ENCODE results near the gene C3orf20. TPM values are rescaled to one million over a fixed set of nuclear protein-coding genes. Genes with fewer than 3 reads are reported as not detected.

The C3orf20 gene
- total and polyA plus RNA-seq, 2 donors (not counting 1 experiment from before 2014, with no cell fraction given): 0.12 to 0.34 TPM

DNA sequence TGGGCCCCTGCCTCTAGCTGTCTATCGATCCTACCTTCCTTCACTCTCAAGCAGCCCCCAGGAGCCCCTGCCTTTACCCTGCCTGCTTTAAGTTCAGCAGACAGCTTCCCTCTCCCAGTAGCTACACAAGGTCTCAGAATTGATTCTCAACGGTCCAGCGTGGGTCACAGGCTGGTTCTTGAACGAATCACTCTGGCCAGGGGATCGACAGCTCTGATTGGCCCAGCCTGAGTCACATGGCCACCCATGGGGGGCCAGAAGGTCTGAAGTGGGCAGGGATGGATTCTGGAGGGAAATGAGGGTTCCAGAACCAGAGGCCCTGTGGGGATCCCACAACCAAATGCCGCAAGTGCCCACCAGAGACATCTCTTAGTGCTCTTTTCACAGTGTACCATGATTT is 47.1 kb upstream of the C3orf20 start:
- no peak overlapping the region for H3K9ac ChIP-seq (ENCODE audit: low read length)
- no peak overlapping the region for H3K27ac Mint-ChIP-seq

DNA sequence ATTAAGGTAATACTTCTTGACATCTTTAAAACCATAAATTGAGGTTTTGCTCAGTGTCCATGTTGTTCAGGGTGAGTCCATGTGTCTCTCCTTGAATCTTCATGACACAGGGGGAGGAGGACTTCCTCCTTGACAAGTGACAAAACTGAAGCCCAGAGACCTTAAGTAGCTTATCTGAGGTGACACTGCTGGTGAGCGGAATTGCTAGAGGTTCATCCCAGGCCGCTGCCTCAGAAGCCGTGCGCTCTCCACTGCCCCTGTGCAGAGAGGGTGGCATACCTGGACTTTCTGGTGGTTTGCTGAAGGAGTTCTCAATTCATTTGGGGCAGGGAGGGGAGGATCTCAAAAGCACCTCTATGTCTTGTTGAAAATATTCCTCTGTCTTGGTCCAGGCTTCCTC is 46.5 kb upstream of the C3orf20 start:
- no peak overlapping the region for H3K4me3 ChIP-seq (ENCODE audit: control extremely low read depth in 1 of 5, extremely low read depth in 1 of 5, insufficient read depth in 1 of 5, low read depth in 2 of 5, low read length in 4 of 5)
- no peak overlapping the region for H3K27ac ChIP-seq (ENCODE audit: low read length in 2 of 2)
- Mint-ChIP-seq H3K4me1 (no peaks in the 10 kb centered on the region), H3K9me3 (ENCODE audit: insufficient read depth) (no peaks in the 10 kb centered on the region), H3K4me3 (no peak overlapping the region), H3K27me3 (peaks cover 37% of the 10 kb centered on the region), H3K27ac (no peak overlapping the region)
- no peak overlapping the region for H3K9ac ChIP-seq (ENCODE audit: low read length)
- H3K79me2 ChIP-seq (ENCODE audit: control insufficient read depth, insufficient read depth, low read length): no peaks in the 10 kb centered on the region
- no peak overlapping the region for H3K4me2 ChIP-seq (replicated peaks; ENCODE audit: low read depth, low read length, poor library complexity, severe bottlenecking)
- WGBS (ENCODE audit: insufficient coverage): 83% methylated on average over 4 of the region's 4 CpGs
- intact Hi-C loops (cut with micrococcal nuclease): no loop called here
- H2AFZ ChIP-seq (ENCODE audit: insufficient read depth, low read depth, low read length, poor library complexity, severe bottlenecking): no peak overlapping the region
- H3K27me3 ChIP-seq (replicated peaks in 1 of 4; ENCODE audit: control extremely low read depth in 1 of 4, control insufficient read depth in 3 of 4, insufficient read depth in 4 of 4, low read length in 3 of 4): peaks cover 0 to 16% (median 0%) of the 10 kb centered on the region in 4 experiments
- no peaks in the 10 kb centered on the region for H3K36me3 ChIP-seq (replicated peaks in 1 of 2; ENCODE audit: control extremely low read depth in 1 of 2, control insufficient read depth in 1 of 2, extremely low read depth in 1 of 2, insufficient read depth in 2 of 2, low read length in 1 of 2)
- DNase-seq (no peak), ATAC-seq (ENCODE audit: low read depth) (no peak)
- no peaks in the 10 kb centered on the region for H3K4me1 ChIP-seq (ENCODE audit: control insufficient read depth in 2 of 2, insufficient read depth in 2 of 2, low read length in 2 of 2)
- CTCF ChIA-PET: no interaction called here
- TF ChIP-seq, protein P1, sequence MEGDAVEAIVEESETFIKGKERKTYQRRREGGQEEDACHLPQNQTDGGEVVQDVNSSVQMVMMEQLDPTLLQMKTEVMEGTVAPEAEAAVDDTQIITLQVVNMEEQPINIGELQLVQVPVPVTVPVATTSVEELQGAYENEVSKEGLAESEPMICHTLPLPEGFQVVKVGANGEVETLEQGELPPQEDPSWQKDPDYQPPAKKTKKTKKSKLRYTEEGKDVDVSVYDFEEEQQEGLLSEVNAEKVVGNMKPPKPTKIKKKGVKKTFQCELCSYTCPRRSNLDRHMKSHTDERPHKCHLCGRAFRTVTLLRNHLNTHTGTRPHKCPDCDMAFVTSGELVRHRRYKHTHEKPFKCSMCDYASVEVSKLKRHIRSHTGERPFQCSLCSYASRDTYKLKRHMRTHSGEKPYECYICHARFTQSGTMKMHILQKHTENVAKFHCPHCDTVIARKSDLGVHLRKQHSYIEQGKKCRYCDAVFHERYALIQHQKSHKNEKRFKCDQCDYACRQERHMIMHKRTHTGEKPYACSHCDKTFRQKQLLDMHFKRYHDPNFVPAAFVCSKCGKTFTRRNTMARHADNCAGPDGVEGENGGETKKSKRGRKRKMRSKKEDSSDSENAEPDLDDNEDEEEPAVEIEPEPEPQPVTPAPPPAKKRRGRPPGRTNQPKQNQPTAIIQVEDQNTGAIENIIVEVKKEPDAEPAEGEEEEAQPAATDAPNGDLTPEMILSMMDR (IDR thresholded peaks at IDR 0.05): no peak
- TF ChIP-seq EZH2 (IDR thresholded peaks at IDR 0.05; ENCODE audit: borderline replicate concordance, insufficient read depth, low read depth, low read length, poor library complexity, severe bottlenecking): no peak
- POLR2A ChIA-PET: no interaction called here
- no peaks in the 10 kb centered on the region for H4K20me1 ChIP-seq (ENCODE audit: control insufficient read depth, insufficient read depth, low read length, poor library complexity, severe bottlenecking)
- H3K9me3 ChIP-seq (ENCODE audit: control extremely low read depth in 1 of 3, control insufficient read depth in 2 of 3, insufficient read depth in 1 of 3, low read length in 2 of 3): peaks cover 0 to 11% (median 0%) of the 10 kb centered on the region in 3 donors

More for the DNA sequence above, 47.1 kb upstream of the C3orf20 start:
- Mint-ChIP-seq H3K4me3 (no peak overlapping the region), H3K9me3 (ENCODE audit: insufficient read depth) (no peaks in the 10 kb centered on the region), H3K27me3 (peaks cover 33% of the 10 kb centered on the region), H3K4me1 (no peaks in the 10 kb centered on the region)
- Histone ChIP-seq H3K4me1 (ENCODE audit: control insufficient read depth in 2 of 2, insufficient read depth in 2 of 2, low read length in 2 of 2) (no peaks in the 10 kb centered on the region), H3K9me3 (ENCODE audit: control extremely low read depth in 1 of 3, control insufficient read depth in 2 of 3, insufficient read depth in 1 of 3, low read length in 2 of 3) (peaks cover 0 to 11% (median 0%) of the 10 kb centered on the region in 3 donors), H4K20me1 (ENCODE audit: control insufficient read depth, insufficient read depth, low read length, poor library complexity, severe bottlenecking) (no peaks in the 10 kb centered on the region), H3K27me3 (replicated peaks in 1 of 4; ENCODE audit: control extremely low read depth in 1 of 4, control insufficient read depth in 3 of 4, insufficient read depth in 4 of 4, low read length in 3 of 4) (peaks cover 0 to 16% (median 0%) of the 10 kb centered on the region in 4 experiments), H3K4me3 (ENCODE audit: control extremely low read depth in 1 of 5, extremely low read depth in 1 of 5, insufficient read depth in 1 of 5, low read depth in 2 of 5, low read length in 4 of 5) (no peak overlapping the region), H3K4me2 (replicated peaks; ENCODE audit: low read depth, low read length, poor library complexity, severe bottlenecking) (no peak overlapping the region), H3K36me3 (replicated peaks in 1 of 2; ENCODE audit: control extremely low read depth in 1 of 2, control insufficient read depth in 1 of 2, extremely low read depth in 1 of 2, insufficient read depth in 2 of 2, low read length in 1 of 2) (no peaks in the 10 kb centered on the region), H2AFZ (ENCODE audit: insufficient read depth, low read depth, low read length, poor library complexity, severe bottlenecking) (no peak overlapping the region), H3K27ac (ENCODE audit: low read length in 2 of 2) (no peak overlapping the region), H3K79me2 (ENCODE audit: control insufficient read depth, insufficient read depth, low read length) (no peaks in the 10 kb centered on the region)
- intact Hi-C loops (cut with micrococcal nuclease): no loop called here
- CTCF ChIA-PET: no interaction called here
- POLR2A ChIA-PET: no interaction called here
- DNase-seq (no peak), ATAC-seq (ENCODE audit: low read depth) (no peak)
- TF ChIP-seq EZH2 (IDR thresholded peaks at IDR 0.05; ENCODE audit: borderline replicate concordance, insufficient read depth, low read depth, low read length, poor library complexity, severe bottlenecking): no peak
- TF ChIP-seq, protein P1 (IDR thresholded peaks at IDR 0.05): no peak
- 81% methylated on average over 5 of the region's 6 CpGs for WGBS (ENCODE audit: insufficient coverage)
